LNCaP clone FGC (cell line): ENCODE measurements around the gene PKN1.

Source experiments
- DNase-seq: peaks from one replicate; pipeline ENCODE4 v3.0.0-alpha.2; 2011; ENCODE audit warnings: low read depth
- H3K4me3 ChIP-seq: 2 replicates; pipeline ENCODE4 v1.5.1; 2011; ENCODE audit warnings: mild to moderate bottlenecking, low read depth, low read length, control low read depth
- TF ChIP-seq, protein P1 (sequence below): IDR thresholded peaks from 2 replicates; pipeline ENCODE4 v1.5.1; 2012; ENCODE audit warnings: mild to moderate bottlenecking; ENCODE audit not compliant: control insufficient read depth, insufficient read depth; ENCODE audit errors: extremely low read depth

PKN1 gene

DNA sequence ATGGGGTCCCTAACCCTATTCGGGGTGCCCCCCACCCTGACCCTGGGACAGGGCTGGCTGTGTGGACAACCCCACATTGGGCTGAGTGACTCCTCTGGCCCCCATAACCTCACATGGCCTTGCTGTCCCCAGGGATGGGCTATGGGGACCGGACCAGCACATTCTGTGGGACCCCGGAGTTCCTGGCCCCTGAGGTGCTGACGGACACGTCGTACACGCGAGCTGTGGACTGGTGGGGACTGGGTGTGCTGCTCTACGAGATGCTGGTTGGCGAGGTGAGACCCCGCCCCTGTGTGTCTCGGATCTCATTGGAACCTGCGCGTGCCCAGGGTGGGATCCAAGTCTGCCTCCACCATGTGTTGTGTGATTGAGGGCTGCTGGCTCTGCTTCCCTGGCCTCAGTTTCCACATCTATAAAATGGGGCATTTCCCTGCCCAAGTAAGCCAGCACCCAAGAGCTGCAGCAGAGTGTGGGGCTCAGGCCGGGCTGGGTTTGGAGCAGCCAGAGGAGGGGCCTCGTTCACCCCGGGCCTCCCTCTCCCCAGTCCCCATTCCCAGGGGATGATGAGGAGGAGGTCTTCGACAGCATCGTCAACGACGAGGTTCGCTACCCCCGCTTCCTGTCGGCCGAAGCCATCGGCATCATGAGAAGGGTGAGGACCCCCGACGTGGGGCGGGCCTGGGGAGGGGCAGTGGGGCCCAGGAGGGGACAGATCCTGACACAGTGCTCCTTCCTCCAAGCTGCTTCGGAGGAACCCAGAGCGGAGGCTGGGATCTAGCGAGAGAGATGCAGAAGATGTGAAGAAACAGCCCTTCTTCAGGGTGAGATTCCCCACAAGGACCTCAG, 37.1 kb downstream of the PKN1 start:
- DNase-seq = no peak
- TF ChIP-seq, protein P1, sequence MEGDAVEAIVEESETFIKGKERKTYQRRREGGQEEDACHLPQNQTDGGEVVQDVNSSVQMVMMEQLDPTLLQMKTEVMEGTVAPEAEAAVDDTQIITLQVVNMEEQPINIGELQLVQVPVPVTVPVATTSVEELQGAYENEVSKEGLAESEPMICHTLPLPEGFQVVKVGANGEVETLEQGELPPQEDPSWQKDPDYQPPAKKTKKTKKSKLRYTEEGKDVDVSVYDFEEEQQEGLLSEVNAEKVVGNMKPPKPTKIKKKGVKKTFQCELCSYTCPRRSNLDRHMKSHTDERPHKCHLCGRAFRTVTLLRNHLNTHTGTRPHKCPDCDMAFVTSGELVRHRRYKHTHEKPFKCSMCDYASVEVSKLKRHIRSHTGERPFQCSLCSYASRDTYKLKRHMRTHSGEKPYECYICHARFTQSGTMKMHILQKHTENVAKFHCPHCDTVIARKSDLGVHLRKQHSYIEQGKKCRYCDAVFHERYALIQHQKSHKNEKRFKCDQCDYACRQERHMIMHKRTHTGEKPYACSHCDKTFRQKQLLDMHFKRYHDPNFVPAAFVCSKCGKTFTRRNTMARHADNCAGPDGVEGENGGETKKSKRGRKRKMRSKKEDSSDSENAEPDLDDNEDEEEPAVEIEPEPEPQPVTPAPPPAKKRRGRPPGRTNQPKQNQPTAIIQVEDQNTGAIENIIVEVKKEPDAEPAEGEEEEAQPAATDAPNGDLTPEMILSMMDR = no peak
- H3K4me3 ChIP-seq = no peak overlapping the region

- TF ChIP-seq, protein P1 = no peak
- no peak for DNase-seq
- no peak overlapping the region for H3K4me3 ChIP-seq
These were observed 38.5 kb downstream of the PKN1 start for GRCh38 chr19:14471436-14472187.

DNA sequence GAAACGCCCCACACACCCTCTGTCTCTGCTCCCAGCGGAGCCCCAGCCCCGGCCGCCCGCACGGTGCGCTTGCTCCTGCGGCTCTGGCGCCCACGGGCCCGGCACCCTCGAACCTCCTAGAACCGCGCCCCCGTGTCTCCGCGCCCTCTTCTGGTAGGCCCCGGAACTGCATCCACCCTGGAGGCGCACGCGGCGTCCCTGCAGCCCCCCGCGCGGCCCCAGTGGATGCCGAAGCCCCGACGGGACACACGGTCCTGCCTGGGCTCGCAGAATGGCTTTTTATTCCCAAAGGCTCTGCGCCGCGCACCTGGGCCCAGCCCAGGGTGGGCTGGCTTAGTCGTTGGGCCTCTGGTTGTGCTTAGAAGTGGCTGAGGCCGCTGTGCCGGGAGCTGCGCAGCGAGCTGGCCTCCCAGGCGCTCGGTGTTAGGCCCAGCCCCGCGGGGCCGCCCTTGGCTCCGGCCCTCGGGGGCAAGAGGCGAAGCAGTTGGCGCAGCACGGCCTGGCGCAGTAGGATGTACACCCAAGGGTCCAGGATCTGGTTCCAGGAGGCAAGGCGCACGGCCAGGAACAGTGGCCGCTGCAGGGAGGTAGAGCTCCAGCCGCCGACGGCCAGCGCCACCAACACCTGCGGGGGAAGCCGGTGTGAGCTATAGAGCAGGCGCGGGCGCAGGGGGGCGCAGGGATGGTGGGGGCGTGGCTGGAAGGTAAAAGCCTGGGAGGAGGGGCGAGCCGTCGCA, 39.3 kb downstream of the PKN1 start:
- DNase-seq = no peak
- H3K4me3 ChIP-seq = no peak overlapping the region

DNA sequence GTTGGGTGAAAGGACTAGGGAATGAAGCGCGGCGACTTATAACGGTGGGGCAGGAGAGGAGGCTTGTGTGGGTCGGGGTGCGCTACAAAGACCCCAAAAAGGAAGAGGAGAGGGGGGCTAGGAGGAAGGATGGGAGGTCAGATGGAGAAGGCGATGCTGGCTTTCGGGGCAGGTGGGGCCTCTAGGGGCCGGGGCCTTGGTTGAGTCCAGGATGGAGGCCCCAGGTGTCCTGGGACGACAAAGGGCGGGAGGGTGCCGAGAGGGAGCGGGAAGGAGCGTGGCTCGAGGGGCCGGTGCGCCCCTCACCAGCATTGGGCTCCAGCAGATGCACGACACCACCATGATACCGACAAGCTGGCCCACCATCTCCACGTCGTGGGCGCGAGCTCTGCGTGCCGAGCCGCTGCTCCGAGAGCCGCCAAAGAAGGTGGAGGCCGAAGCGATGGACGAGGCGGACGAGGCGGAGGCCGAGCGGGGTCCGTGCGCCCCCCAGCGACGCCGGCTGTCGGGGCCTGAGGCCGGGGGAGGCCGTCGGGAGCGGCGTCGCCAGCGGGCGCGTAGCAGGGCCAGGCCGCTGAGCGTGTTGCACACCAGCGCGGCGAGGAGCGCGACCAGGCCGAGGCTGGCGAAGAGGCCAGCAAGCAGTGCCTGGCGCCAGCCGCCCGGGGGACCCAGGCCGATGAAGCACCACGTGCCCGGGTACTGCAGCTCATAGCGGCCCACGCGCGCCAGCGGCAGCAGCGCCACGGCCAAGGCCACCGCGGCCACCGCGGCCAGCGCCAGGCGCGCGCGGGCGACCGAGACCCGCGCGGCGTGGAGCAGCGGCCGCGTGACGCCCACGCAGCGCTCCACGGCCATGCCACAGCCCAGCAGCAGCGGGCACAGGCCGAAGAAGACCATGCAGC, 40.2 kb downstream of the PKN1 start:
- TF ChIP-seq, protein P1 = no peak
- no peak overlapping the region for H3K4me3 ChIP-seq
- DNase-seq = no peak

More for the DNA sequence above, 39.3 kb downstream of the PKN1 start:
- TF ChIP-seq, protein P1 = peak; percentile 89

DNA sequence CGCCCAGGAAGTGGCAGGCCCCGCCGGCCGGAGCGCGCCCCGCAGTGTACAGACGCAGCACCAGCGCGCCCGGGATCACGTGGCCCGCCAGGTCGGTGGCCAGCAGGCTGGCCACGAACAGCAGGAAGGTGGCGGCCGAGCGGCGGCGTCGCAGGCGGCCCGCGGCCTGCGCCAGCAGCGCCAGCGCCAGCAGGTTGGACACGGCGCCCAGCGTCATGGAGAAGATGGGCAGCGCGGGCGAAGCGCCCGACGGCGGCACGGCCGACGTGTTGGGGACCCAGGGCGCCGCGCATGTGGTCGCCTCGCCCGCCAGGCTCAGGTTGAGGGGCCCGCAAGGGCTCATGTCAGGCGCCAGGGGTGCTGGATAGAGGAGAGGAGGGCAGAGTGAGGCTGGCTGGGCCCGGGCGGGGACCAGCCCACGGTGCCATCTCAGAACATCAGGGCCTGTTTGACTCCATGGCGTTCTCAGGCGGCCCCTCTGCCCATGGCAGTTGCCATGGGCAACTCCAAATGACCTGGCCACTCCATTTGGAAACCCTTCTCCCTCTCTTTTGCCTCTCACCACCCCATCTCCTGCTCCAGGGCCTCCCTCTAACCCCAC, 41.0 kb downstream of the PKN1 start:
- no peak overlapping the region for H3K4me3 ChIP-seq
- TF ChIP-seq, protein P1 = no peak
- no peak for DNase-seq
